Ramos (cell line): ENCODE data around the gene LRP5.
"Not testable (repeated sequence)": the region's sequence is repeated elsewhere in the genome, so short reads cannot be mapped to it uniquely, and the experiment has no call there.

Source experiments
- in situ Hi-C: fragments of 300-500 bp; cut with MboI; formaldehyde crosslinking; loops from one replicate; pipeline ENCODE4 v1.14.3; 2022; ENCODE audit warnings: low sequenced_read_pairs; ENCODE audit not compliant: unreplicated experiment

LRP5 gene

GRCh38 chr11:68341557-68342458 is 29.4 kb downstream of the LRP5 start:
- in situ Hi-C loops = no loop called here

GRCh38 chr11:68342459-68343158 is 30.2 kb downstream of the LRP5 start:
- in situ Hi-C loops = no loop called here

GRCh38 chr11:68343761-68344256 is 31.4 kb downstream of the LRP5 start:
- in situ Hi-C loops = no loop called here

GRCh38 chr11:68344821-68345220 is 32.4 kb downstream of the LRP5 start:
- in situ Hi-C loops = not testable (repeated sequence)

DNA sequence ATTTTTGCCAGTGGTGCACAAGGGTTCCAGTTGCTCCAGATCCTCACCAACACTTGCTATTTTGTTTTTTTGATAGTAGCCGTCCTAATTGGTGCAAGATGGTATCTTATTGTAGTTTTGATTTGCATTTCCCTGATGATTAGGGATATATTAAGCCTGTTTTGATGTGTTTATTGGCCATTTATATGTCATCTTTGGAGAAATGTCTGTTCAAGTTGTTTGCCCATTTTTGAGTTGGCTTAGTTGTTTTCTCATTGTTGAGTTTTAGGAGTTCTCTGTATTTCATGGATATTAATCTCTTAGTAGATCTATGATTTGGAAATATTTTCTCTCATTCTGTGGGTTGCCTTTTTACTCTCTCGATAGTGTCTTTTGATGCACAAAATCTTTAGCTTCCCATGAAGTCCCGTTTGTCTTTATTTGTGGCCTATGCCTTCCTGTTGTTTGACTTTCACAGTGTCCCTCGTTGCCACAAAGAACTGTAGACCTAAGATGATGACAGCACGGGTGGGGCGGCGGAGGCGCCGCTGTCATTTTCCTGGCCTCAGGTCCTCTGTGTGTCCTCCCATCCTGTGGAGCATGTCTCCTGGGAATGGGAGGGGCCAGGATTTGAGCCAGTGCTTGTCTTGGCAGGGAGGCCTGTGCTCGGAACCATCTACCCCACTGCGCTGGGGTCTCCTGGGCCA is 33.5 kb downstream of the LRP5 start:
- in situ Hi-C loops = no loop called here

GRCh38 chr11:68346462-68346790 is 34.0 kb downstream of the LRP5 start:
- in situ Hi-C loops = no loop called here

DNA sequence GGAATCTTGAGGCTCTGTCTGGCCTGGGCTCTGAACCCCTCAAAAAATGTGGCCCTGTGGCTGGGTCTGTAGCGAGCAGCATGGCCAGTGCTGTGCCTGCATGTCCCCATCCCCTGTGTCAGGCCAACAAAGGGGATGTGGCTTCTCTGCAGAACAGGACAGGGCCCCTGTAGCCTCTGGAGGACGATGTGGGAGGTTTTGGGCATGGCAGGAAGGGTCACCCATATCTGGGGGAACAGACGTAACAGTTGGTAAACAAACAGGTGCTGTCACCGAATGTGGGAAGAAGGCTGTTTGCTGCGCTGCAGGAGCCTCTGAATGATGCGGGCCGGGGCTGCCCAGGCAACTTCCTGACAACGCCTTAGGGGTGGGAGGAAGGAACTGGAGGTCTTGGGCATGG is 35.0 kb downstream of the LRP5 start:
- in situ Hi-C loops = no loop called here

GRCh38 chr11:68347841-68348240 is 35.5 kb downstream of the LRP5 start:
- in situ Hi-C loops = no loop called here

DNA sequence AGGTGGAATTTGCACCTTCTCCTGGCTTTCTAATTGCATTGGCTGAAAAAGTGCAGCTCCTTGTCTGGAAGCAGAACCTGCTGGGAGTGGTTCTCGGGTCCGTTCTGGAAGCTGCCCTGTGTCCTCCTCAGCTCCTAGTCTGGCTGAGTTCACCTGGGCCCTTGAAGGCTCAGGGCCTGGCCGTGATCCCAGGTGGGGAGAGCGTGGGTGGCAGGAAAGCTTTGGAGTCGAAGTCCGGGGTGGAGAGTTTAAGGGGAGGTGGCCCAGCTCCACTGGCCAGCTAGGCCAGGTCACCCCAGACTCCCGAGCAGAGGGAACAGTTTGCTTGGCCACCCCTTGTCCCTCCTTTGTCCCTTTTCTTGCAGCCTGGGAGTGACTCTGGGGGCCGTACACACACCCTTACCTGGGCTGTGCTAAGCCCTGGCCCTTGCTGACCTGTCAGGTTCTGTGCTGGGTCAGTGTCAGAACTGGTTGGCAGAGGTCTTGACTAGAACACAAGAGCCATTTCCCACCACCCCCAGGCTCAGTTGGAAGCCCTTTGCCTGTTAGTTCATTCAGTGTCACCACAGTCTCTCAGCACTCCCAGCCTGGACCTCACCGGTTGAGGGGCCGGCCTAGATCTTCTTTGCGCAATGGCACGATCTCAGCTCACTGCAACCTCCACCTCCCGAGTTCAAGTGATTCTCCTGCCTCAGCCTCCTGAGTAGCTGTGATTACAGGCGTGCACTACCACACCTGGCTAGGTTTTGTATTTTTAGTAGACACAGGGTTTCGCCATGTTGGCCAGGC is 37.3 kb downstream of the LRP5 start:
- in situ Hi-C loops = no loop called here

DNA sequence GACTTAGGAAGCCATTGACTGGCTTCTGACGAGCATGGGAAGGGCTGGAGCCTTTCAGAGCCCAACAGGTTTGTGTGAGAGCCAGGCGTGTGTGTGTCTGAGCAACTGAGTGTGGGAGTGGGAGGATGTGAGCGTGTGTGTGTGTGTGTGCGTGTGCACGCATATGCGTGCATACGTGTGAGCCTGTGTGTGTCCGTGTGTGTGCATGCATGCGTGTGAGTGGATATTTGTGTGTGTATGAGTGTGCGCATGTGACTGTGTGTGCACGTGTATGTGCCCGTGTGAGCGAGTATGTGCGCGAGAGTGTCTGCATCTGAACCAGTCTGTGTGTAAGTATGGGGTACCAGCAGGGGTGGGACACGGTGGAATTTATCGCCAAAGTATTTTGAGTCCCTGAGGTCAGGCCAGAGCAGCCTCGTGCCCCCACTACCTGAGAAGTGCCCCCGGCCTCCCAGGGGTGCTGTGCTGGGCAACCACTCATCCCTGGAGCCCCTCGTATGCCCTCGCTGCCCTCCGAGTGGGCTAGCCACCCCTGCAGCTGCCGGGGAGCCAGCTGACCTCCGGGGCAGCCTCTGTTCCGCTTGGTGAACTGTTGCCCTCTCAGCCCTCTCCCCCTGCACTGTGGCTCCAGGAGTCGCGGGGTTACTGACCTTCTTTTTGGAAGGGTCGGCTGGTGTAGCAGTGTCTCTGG is 38.5 kb downstream of the LRP5 start:
- in situ Hi-C loops = no loop called here

GRCh38 chr11:68351450-68352275 is 39.3 kb downstream of the LRP5 start:
- in situ Hi-C loops = no loop called here

GRCh38 chr11:68352591-68352990 is 40.2 kb downstream of the LRP5 start:
- in situ Hi-C loops = no loop called here

DNA sequence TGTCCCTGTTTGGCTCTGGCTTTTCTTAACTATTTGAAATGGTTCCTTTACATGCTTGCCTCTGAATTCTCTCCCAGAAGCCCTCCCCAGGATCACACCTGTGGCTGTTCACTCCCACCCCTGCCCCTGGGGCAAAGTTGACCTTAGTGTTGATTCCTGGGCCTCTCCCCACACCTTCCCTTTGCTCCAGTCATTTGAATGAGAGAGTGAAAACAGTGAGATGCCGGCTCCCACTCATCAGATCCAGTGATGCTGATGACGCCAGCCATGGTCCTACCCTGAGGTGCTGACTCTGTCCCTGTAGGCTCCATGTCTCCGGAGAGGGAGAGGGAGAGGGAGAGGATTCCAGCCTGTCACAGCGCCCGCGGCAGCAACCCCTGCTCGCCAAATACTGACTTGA is 40.7 kb downstream of the LRP5 start:
- in situ Hi-C loops = no loop called here

DNA sequence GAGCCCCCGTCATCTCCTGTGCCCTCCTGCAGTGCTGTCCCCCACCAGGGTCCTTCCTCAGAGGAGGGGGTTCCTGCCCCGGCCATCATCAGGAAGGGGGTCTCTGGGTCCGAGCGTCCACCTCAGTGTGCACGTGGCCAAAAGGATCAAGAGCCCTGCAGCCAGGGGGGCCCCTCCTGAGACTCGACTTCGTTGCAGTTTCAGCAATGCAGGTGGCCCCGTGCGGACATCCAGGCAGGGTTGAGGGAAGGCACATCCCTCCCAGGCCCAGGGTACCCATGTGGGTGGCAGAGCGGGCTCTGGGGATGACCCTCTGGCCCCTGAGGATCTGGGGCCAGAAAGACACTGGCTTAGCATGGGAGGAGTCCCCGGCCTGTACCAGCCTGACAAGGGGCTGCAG is 41.3 kb downstream of the LRP5 start:
- in situ Hi-C loops = no loop called here

- in situ Hi-C loops = no loop called here
Observed at GRCh38 chr11:68354148-68354872, 41.9 kb downstream of the LRP5 start.

GRCh38 chr11:68355471-68355870 is 43.1 kb downstream of the LRP5 start:
- in situ Hi-C loops = no loop called here

GRCh38 chr11:68357568-68357967 is 45.2 kb downstream of the LRP5 start:
- in situ Hi-C loops = no loop called here

DNA sequence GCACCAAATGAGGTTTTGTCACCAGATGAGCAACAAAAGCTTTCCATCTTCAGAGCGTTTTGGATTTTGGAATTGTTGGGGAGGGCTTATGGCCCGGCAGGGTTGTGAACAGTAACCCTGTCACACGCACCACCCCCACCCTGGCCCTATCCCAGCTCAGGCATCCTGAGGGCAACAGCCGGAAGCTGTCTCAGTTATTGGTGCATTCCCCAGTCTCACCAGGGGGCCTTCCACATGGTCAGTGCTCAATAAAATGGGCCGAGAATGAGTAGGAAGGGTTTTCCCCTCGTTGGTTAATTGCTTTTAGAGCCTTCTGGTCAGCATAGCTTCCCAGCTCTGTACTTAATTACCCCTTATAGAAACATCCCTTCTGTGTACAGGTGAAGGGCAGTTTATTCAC is 46.0 kb downstream of the LRP5 start:
- in situ Hi-C loops = no loop called here
